ENCODE data around the gene SLITRK5. TPM values are rescaled to one million over a fixed set of nuclear protein-coding genes. Genes with fewer than 3 reads are reported as not detected.

SLITRK5 gene
- total RNA-seq, 1 experiment from 2014 or later = not detected

- no peak overlapping the region for H3K4me2 ChIP-seq (ENCODE audit: low read length)
- RAD21 ChIA-PET (ENCODE audit: low non-redundant PET in 1 of 2, low total read pairs in 2 of 2, uncharacterized antibody in 2 of 2, unreplicated experiment in 2 of 2) = no interaction called here
- POLR2A ChIA-PET = no interaction called here
- no peak overlapping the region for H2AFZ ChIP-seq (ENCODE audit: low read depth, low read length, poor library complexity, severe bottlenecking)
- intact Hi-C loops (cut with micrococcal nuclease) = loop anchor here (10.0 kb wide), 1 partner anchor 393 kb away; no protein-coding TSS in a partner anchor
- no peaks in the 10 kb centered on the region for H3K79me2 ChIP-seq (ENCODE audit: insufficient read depth, low read length)
- H3K36me3 ChIP-seq (ENCODE audit: control insufficient read depth in 1 of 2, insufficient read depth in 2 of 2, low read length in 2 of 2) = no peaks in the 10 kb centered on the region
- H3K9me2 ChIP-seq (ENCODE audit: insufficient read depth) = no peaks in the 10 kb centered on the region
- no peak for DNase-seq (ENCODE audit: low read depth, low spot score)
- H3K4me3 ChIP-seq (replicated peaks in 1 of 2; ENCODE audit: low read depth in 1 of 2, low read length in 2 of 2) = no peak overlapping the region
- H3K27ac ChIP-seq (ENCODE audit: low read depth, low read length) = no peak overlapping the region
- no peaks in the 10 kb centered on the region for H3K4me1 ChIP-seq (ENCODE audit: control insufficient read depth in 1 of 2, insufficient read depth in 2 of 2, low read length in 2 of 2)
- ATAC-seq = no peak
- CTCF ChIA-PET = no interaction called here
- no peak for TF ChIP-seq SP1 (IDR thresholded peaks at IDR 0.05; ENCODE audit: low read depth)
- TF ChIP-seq, protein P1, sequence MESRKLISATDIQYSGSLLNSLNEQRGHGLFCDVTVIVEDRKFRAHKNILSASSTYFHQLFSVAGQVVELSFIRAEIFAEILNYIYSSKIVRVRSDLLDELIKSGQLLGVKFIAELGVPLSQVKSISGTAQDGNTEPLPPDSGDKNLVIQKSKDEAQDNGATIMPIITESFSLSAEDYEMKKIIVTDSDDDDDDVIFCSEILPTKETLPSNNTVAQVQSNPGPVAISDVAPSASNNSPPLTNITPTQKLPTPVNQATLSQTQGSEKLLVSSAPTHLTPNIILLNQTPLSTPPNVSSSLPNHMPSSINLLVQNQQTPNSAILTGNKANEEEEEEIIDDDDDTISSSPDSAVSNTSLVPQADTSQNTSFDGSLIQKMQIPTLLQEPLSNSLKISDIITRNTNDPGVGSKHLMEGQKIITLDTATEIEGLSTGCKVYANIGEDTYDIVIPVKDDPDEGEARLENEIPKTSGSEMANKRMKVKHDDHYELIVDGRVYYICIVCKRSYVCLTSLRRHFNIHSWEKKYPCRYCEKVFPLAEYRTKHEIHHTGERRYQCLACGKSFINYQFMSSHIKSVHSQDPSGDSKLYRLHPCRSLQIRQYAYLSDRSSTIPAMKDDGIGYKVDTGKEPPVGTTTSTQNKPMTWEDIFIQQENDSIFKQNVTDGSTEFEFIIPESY (IDR thresholded peaks at IDR 0.05; ENCODE audit: extremely low read depth, insufficient replicate concordance, low read length) = no peak
- no peak for TF ChIP-seq SRF (IDR thresholded peaks at IDR 0.05; ENCODE audit: low read depth)
- no peaks in the 10 kb centered on the region for H4K20me1 ChIP-seq (ENCODE audit: insufficient read depth)
- H3K27me3 ChIP-seq (ENCODE audit: insufficient read depth, low read length) = no peaks in the 10 kb centered on the region
- H3K9me3 ChIP-seq (ENCODE audit: control insufficient read depth in 1 of 2, insufficient read depth in 1 of 2, low read depth in 1 of 2, low read length in 2 of 2) = no peaks in the 10 kb centered on the region
- no TSS peak for BruUV-seq (replicated peaks)
- no peak overlapping the region for H3K9ac ChIP-seq (ENCODE audit: low read length)
Observed at GRCh38 chr13:87667686-87668085, 3.5 kb upstream of the SLITRK5 start.

DNA sequence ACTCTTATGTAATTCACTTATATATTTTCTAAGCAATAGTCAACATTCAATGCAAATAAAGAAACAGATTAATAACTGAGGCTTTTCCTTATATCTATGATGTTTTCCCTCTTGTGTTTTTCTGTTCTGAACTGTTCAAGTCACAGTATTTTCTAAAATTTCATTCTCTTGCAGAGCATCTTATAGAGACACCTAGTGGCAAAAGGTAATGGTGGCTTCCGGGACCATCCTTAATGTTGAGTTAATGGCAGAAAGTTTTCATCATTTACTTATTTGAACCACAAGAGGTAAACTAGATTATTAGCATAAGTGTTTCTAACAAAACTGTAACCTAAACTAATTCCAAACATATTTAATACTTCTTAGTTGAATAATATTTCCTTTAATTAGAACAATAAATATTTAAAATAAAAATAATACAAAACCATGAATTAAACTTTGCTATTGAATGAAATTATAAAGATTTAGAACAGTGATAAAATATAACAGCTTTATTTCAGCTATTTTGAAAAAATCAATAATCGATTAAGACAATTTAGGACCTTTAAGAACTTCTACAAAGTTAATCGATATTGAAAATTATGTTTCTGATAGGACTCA lies 1.7 kb upstream of the SLITRK5 start:
- Histone ChIP-seq H3K9ac (ENCODE audit: low read length) (no peak overlapping the region), H3K4me2 (ENCODE audit: low read length) (no peak overlapping the region), H3K4me3 (replicated peaks in 1 of 2; ENCODE audit: low read depth in 1 of 2, low read length in 2 of 2) (no peak overlapping the region), H2AFZ (ENCODE audit: low read depth, low read length, poor library complexity, severe bottlenecking) (no peak overlapping the region), H3K27me3 (ENCODE audit: insufficient read depth, low read length) (no peaks in the 10 kb centered on the region), H3K27ac (ENCODE audit: low read depth, low read length) (no peak overlapping the region), H3K79me2 (ENCODE audit: insufficient read depth, low read length) (no peaks in the 10 kb centered on the region), H3K9me2 (ENCODE audit: insufficient read depth) (no peaks in the 10 kb centered on the region), H3K9me3 (ENCODE audit: control insufficient read depth in 1 of 2, insufficient read depth in 1 of 2, low read depth in 1 of 2, low read length in 2 of 2) (no peaks in the 10 kb centered on the region), H3K4me1 (ENCODE audit: control insufficient read depth in 1 of 2, insufficient read depth in 2 of 2, low read length in 2 of 2) (no peaks in the 10 kb centered on the region), H4K20me1 (ENCODE audit: insufficient read depth) (no peaks in the 10 kb centered on the region), H3K36me3 (ENCODE audit: control insufficient read depth in 1 of 2, insufficient read depth in 2 of 2, low read length in 2 of 2) (no peaks in the 10 kb centered on the region)
- no TSS peak for BruUV-seq (replicated peaks)
- CTCF ChIA-PET = no interaction called here
- POLR2A ChIA-PET = no interaction called here
- RAD21 ChIA-PET (ENCODE audit: low non-redundant PET in 1 of 2, low total read pairs in 2 of 2, uncharacterized antibody in 2 of 2, unreplicated experiment in 2 of 2) = no interaction called here
- ATAC-seq = peak; percentile 61
- no peak for DNase-seq (ENCODE audit: low read depth, low spot score)
- intact Hi-C loops (cut with micrococcal nuclease) = loop anchor here (10.0 kb wide), 1 partner anchor 395 kb away; no protein-coding TSS in a partner anchor
- TF ChIP-seq FOSL1 (IDR thresholded peaks at IDR 0.05; ENCODE audit: low read depth) (no peak), SRF (IDR thresholded peaks at IDR 0.05; ENCODE audit: low read depth) (no peak), TCF7L2 (IDR thresholded peaks at IDR 0.05; ENCODE audit: borderline replicate concordance, extremely low read depth, insufficient read depth, insufficient read length) (no peak), YY1 (IDR thresholded peaks at IDR 0.05; ENCODE audit: extremely low read depth, insufficient replicate concordance, low read depth, low read length) (no peak), SIN3A (IDR thresholded peaks at IDR 0.05; ENCODE audit: low read depth) (no peak), SP1 (IDR thresholded peaks at IDR 0.05; ENCODE audit: low read depth) (no peak), CBX3 (IDR thresholded peaks at IDR 0.05; ENCODE audit: low read depth) (no peak), POLR2AphosphoS5 (IDR thresholded peaks at IDR 0.05; ENCODE audit: low read depth, low read length) (no peak), ELF1 (IDR thresholded peaks at IDR 0.05; ENCODE audit: borderline replicate concordance, low read depth) (no peak), RAD21 (IDR thresholded peaks at IDR 0.05; ENCODE audit: low read depth) (peak; percentile 47), EZH2 (IDR thresholded peaks at IDR 0.05) (no peak), EGR1 (IDR thresholded peaks at IDR 0.05; ENCODE audit: low read depth) (no peak), CEBPB (IDR thresholded peaks at IDR 0.05; ENCODE audit: low read depth) (no peak)
- TF ChIP-seq, protein P2, sequence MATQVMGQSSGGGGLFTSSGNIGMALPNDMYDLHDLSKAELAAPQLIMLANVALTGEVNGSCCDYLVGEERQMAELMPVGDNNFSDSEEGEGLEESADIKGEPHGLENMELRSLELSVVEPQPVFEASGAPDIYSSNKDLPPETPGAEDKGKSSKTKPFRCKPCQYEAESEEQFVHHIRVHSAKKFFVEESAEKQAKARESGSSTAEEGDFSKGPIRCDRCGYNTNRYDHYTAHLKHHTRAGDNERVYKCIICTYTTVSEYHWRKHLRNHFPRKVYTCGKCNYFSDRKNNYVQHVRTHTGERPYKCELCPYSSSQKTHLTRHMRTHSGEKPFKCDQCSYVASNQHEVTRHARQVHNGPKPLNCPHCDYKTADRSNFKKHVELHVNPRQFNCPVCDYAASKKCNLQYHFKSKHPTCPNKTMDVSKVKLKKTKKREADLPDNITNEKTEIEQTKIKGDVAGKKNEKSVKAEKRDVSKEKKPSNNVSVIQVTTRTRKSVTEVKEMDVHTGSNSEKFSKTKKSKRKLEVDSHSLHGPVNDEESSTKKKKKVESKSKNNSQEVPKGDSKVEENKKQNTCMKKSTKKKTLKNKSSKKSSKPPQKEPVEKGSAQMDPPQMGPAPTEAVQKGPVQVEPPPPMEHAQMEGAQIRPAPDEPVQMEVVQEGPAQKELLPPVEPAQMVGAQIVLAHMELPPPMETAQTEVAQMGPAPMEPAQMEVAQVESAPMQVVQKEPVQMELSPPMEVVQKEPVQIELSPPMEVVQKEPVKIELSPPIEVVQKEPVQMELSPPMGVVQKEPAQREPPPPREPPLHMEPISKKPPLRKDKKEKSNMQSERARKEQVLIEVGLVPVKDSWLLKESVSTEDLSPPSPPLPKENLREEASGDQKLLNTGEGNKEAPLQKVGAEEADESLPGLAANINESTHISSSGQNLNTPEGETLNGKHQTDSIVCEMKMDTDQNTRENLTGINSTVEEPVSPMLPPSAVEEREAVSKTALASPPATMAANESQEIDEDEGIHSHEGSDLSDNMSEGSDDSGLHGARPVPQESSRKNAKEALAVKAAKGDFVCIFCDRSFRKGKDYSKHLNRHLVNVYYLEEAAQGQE (IDR thresholded peaks at IDR 0.05; ENCODE audit: low read depth) = no peak
- TF ChIP-seq, protein P3, sequence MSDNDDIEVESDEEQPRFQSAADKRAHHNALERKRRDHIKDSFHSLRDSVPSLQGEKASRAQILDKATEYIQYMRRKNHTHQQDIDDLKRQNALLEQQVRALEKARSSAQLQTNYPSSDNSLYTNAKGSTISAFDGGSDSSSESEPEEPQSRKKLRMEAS (IDR thresholded peaks at IDR 0.05) = no peak
